Central memory CD8-positive, alpha-beta T cell (primary cell): ENCODE measurements around the gene PYGB.

Source experiments
- ATAC-seq: fragments of 150-1000 bp; cut with Tn5 transposase; replicated peaks from 2 replicates; pipeline ENCODE4 v1.10.0; 2022; ENCODE audit warnings: mild to moderate bottlenecking, moderate FRiP score, moderate number of reproducible peaks; ENCODE audit not compliant: poor library complexity, severe bottlenecking; ENCODE audit errors: extremely low read depth
- DNase-seq, 2 donors: peaks; one replicate each; pipeline ENCODE4 v3.0.0; 2021; ENCODE audit warnings: low spot score in 2 of 2
- H3K27ac Mint-ChIP-seq: one replicate; pipeline ENCODE4 v1.8.0; 2022; ENCODE audit warnings: low read depth, mild to moderate bottlenecking, moderate library complexity, mixed read lengths
- H3K27me3 Mint-ChIP-seq: one replicate; pipeline ENCODE4 v1.8.0; 2022; ENCODE audit warnings: mixed read lengths
- H3K36me3 Mint-ChIP-seq: one replicate; pipeline ENCODE4 v1.8.0; 2022; ENCODE audit warnings: mild to moderate bottlenecking, moderate library complexity, mixed read lengths; ENCODE audit not compliant: insufficient read depth
- H3K4me1 Mint-ChIP-seq: one replicate; pipeline ENCODE4 v1.8.0; 2022; ENCODE audit warnings: mixed read lengths
- H3K4me3 Mint-ChIP-seq: one replicate; pipeline ENCODE4 v1.8.0; 2022; ENCODE audit warnings: mild to moderate bottlenecking, moderate library complexity, mixed read lengths
- H3K9me3 Mint-ChIP-seq: one replicate; pipeline ENCODE4 v1.8.0; 2022; ENCODE audit warnings: mixed read lengths

The PYGB gene

GRCh38 chr20:25247956-25248785 is at the start of gene PYGB:
PYGB (plus strand) TSS chr20:25248085; CDS start chr20:25248179, 94 bp downstream.
- DNase-seq (peak in 1 of 2 donors; percentile 42), ATAC-seq (peak; percentile 83)
- no peaks in the 10 kb centered on the region for H3K9me3 Mint-ChIP-seq
- peak within 1 kb of the TSS; percentile 57 for H3K27ac Mint-ChIP-seq
- H3K4me1 Mint-ChIP-seq: peaks cover 30% of the 10 kb centered on the region
- H3K4me3 Mint-ChIP-seq: peak within 1 kb of the TSS; percentile 88
- peaks cover 1% of the 10 kb centered on the region for H3K36me3 Mint-ChIP-seq
- H3K27me3 Mint-ChIP-seq: no peaks in the 10 kb centered on the region

- Mint-ChIP-seq H3K4me1 (peaks cover 54% of the 10 kb centered on the region), H3K27ac (no peak overlapping the region)
- ATAC-seq: no peak
Observed at GRCh38 chr20:25198663-25199383, 49.1 kb upstream of the PYGB start.

GRCh38 chr20:25199473-25200260 is 48.2 kb upstream of the PYGB start:
- no peak for DNase-seq
- Mint-ChIP-seq H3K4me1 (peaks cover 60% of the 10 kb centered on the region), H3K36me3 (peaks cover 14% of the 10 kb centered on the region), H3K4me3 (no peak overlapping the region), H3K9me3 (no peaks in the 10 kb centered on the region), H3K27ac (no peak overlapping the region), H3K27me3 (no peaks in the 10 kb centered on the region)
- no peak for ATAC-seq

More at GRCh38 chr20:25198663-25199383, 49.1 kb upstream of the PYGB start:
- DNase-seq: no peak
- Mint-ChIP-seq H3K27me3 (no peaks in the 10 kb centered on the region), H3K4me3 (no peak overlapping the region), H3K36me3 (peaks cover 15% of the 10 kb centered on the region), H3K9me3 (no peaks in the 10 kb centered on the region)

- ATAC-seq (no peak), DNase-seq (no peak)
- H3K36me3 Mint-ChIP-seq: peaks cover 5% of the 10 kb centered on the region
- no peaks in the 10 kb centered on the region for H3K9me3 Mint-ChIP-seq
- H3K4me3 Mint-ChIP-seq: no peak overlapping the region
- H3K27me3 Mint-ChIP-seq: no peaks in the 10 kb centered on the region
- H3K4me1 Mint-ChIP-seq: peaks cover 49% of the 10 kb centered on the region
- no peak overlapping the region for H3K27ac Mint-ChIP-seq
Observed at GRCh38 chr20:25203089-25203488, 44.8 kb upstream of the PYGB start.

GRCh38 chr20:25203871-25204320 is 44.0 kb upstream of the PYGB start:
- no peak for ATAC-seq
- Mint-ChIP-seq H3K4me3 (no peak overlapping the region), H3K9me3 (no peaks in the 10 kb centered on the region), H3K4me1 (peaks cover 47% of the 10 kb centered on the region), H3K27ac (no peak overlapping the region), H3K27me3 (no peaks in the 10 kb centered on the region), H3K36me3 (peaks cover 5% of the 10 kb centered on the region)
- DNase-seq: no peak

- Mint-ChIP-seq H3K27ac (no peak overlapping the region), H3K27me3 (no peaks in the 10 kb centered on the region), H3K4me1 (peaks cover 40% of the 10 kb centered on the region)
Observed at GRCh38 chr20:25204550-25205276, 43.2 kb upstream of the PYGB start.

GRCh38 chr20:25205277-25206062 is 42.4 kb upstream of the PYGB start:
- DNase-seq: peak in 1 of 2 donors; percentile 6
- Mint-ChIP-seq H3K36me3 (peaks cover 10% of the 10 kb centered on the region), H3K27me3 (no peaks in the 10 kb centered on the region), H3K4me3 (no peak overlapping the region), H3K27ac (no peak overlapping the region), H3K4me1 (peaks cover 32% of the 10 kb centered on the region), H3K9me3 (no peaks in the 10 kb centered on the region)
- ATAC-seq: no peak

More at GRCh38 chr20:25204550-25205276, 43.2 kb upstream of the PYGB start:
- ATAC-seq (no peak), DNase-seq (no peak)
- Mint-ChIP-seq H3K4me3 (no peak overlapping the region), H3K9me3 (no peaks in the 10 kb centered on the region), H3K36me3 (peaks cover 9% of the 10 kb centered on the region)

GRCh38 chr20:25206063-25206403 is 41.9 kb upstream of the PYGB start:
- ATAC-seq: no peak

GRCh38 chr20:25206548-25206947 is 41.3 kb upstream of the PYGB start:
- no peaks in the 10 kb centered on the region for H3K27me3 Mint-ChIP-seq
- H3K9me3 Mint-ChIP-seq: no peaks in the 10 kb centered on the region
- ATAC-seq (no peak), DNase-seq (peak in 1 of 2 donors; percentile 0)
- no peak overlapping the region for H3K4me3 Mint-ChIP-seq
- H3K36me3 Mint-ChIP-seq: peaks cover 12% of the 10 kb centered on the region
- peaks cover 24% of the 10 kb centered on the region for H3K4me1 Mint-ChIP-seq
- H3K27ac Mint-ChIP-seq: no peak overlapping the region

More at GRCh38 chr20:25206063-25206403, 41.9 kb upstream of the PYGB start:
- Mint-ChIP-seq H3K4me3 (no peak overlapping the region), H3K36me3 (peaks cover 8% of the 10 kb centered on the region), H3K9me3 (no peaks in the 10 kb centered on the region), H3K27ac (no peak overlapping the region), H3K27me3 (no peaks in the 10 kb centered on the region), H3K4me1 (peaks cover 26% of the 10 kb centered on the region)
- DNase-seq: no peak

- Mint-ChIP-seq H3K27ac (no peak overlapping the region), H3K9me3 (no peaks in the 10 kb centered on the region), H3K36me3 (peaks cover 14% of the 10 kb centered on the region), H3K27me3 (no peaks in the 10 kb centered on the region), H3K4me1 (peaks cover 24% of the 10 kb centered on the region), H3K4me3 (no peak overlapping the region)
- ATAC-seq (no peak), DNase-seq (peak in 1 of 2 donors; percentile 3)
Observed at GRCh38 chr20:25207149-25207959, 40.5 kb upstream of the PYGB start.
